GM21367 (cell line): ENCODE data around the gene ZNRD2.
A peak's percentile ranks its signal among the peaks of the same experiment; 100 is the strongest.

Experiments used
- ATAC-seq: cut with Tn5 transposase; IDR thresholded peaks from one replicate; pipeline ENCODE4 v1.9.1; 2021; ENCODE audit not compliant: unreplicated experiment

Gene ZNRD2

DNA sequence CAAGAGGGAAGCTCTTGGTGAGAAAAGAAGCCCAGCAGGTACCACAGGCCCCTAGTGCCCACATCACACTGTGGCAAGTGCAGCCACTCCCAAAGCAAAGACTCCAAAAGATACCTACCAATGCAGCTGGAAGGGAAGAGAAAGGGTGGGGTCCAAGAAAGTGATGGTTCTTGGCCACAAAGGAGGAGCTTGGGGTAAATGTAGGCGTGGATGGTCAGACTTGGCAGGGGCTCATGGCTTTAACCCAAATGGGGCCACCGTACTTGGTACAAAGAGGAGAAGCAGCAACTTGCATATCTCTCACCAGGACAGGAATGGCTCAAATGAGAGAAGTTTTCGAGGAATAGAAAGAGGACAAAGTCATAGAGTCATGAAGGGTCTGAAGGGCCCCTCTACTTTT is 39.0 kb downstream of the ZNRD2 start:
- ATAC-seq, result no peak

DNA sequence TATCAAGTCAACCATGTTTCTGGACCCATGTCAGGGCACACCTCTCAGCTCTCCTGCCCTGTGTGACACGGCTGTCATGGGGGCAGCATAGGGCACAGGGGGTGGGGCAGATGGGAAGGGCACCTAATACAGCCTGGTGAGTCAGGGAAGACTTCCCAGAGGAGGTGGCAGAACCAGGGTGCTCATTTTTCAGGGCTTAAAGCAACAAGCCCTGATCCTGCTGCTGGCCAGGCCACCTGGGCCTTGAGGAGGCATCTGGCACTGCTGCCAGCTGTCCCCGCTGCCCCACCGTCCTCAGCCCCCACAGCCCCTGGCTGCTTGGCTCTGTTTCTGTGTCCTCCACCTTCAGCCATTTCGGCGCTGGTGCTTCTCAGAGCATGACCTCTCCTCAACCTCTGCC is 39.4 kb downstream of the ZNRD2 start:
- ATAC-seq, result no peak

DNA sequence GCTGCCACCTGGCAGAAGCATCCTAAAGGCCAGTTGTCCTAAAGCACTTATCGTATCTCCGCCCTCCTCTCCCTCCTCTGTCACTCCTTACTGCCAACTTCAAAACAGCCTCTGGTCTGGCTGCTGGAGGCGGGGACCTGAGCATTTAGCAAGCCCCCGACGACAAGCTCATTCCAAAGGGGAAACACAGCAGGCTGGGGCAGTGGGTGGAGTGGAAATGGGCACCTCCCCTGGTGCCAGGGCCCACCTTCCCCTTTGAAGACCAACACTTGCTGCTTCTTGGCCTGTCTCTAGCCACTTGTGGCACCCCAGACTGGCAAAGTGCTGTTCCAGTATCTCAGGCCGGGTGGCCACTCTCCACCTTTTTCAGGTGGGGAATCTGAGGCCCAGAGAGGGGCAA is 40.1 kb downstream of the ZNRD2 start:
- no peak for ATAC-seq

DNA sequence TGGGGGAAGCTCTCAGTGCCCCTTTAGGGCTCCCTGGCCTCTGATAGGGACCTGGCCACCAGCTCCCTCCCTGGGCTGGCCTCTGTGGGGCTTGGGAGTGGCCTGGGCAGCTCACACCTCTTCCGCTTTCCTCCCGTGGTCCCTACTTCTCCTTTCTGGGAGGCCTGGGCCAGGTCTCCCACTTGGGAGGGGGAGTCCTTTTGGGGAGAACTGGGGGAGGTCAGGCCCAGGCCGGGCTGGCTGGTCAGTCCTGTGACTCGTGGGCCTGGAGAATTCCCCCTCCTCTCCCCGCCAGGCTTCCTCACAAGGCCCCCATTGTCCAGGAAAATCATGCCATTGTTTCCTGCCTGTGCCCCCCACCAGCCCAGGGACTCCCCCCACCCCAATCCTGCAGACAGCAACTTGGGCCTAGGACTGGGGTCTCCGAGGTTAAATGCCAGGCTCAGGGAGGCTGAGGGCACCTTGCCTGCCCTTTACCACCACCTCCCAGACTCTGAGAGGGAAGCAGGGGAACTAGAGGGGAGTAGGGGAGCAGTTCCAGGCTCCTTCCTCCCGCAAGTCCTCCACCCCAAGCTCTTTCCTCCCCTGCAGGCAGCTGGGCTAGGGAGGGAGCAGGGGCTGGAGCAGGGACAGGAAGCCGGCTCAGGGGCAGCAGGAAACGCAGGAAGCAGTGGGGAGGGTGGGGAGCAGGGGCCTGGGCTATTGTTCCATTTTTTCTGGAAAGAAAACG is 40.9 kb downstream of the ZNRD2 start:
- no peak for ATAC-seq

- ATAC-seq, result no peak
These were observed 41.7 kb downstream of the ZNRD2 start for GRCh38 chr11:65611758-65612603.

GRCh38 chr11:65612691-65613090 is 42.4 kb downstream of the ZNRD2 start:
- ATAC-seq, result no peak

- ATAC-seq, result no peak
These were observed 43.0 kb downstream of the ZNRD2 start for GRCh38 chr11:65613091-65613928.

DNA sequence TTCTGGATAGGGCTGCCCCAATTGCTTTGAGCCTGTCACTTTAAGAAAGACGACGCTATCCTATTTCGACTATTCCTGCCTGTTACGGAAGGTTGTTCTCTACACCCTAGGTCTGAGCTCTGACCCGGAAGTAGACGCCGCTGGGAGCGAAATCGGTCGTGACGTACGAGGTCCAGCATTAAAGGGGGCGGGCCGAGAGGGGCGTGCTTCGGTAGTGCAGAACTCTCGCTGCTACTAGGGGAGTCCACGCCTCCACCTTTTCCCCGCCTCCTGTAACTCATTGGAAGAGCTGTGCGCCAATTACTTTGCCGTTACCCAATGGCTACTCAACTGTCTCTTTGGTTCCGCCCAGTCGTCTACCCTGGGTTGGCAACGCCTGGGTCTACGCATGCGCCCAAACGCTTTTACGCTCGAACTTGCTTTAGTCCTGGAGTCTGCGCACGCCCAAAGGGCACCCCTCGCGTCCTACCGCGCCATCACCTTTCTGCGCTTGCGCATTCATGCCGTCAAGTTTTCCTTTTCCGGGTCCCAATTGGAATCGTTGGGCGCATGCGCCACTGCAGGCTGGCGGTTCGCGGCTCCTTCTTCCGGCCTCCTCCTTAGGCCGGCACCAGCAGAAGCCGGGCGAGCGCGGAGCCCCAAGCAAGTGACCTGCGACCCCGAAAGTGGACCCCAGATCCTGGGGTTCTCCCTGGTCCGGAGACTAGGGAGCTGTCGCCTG is 45.1 kb downstream of the ZNRD2 start, which contains the start of gene PCNX3:
PCNX3 (plus strand) TSS at position 548 of the 721 bp plus-strand sequence. CDS start 536 bp downstream, outside the sequence.
- ATAC-seq, result peak; percentile 62

- no peak for ATAC-seq
These were observed 45.8 kb downstream of the ZNRD2 start for GRCh38 chr11:65615950-65616574.

GRCh38 chr11:65616575-65617001 is 46.3 kb downstream of the ZNRD2 start:
- no peak for ATAC-seq

DNA sequence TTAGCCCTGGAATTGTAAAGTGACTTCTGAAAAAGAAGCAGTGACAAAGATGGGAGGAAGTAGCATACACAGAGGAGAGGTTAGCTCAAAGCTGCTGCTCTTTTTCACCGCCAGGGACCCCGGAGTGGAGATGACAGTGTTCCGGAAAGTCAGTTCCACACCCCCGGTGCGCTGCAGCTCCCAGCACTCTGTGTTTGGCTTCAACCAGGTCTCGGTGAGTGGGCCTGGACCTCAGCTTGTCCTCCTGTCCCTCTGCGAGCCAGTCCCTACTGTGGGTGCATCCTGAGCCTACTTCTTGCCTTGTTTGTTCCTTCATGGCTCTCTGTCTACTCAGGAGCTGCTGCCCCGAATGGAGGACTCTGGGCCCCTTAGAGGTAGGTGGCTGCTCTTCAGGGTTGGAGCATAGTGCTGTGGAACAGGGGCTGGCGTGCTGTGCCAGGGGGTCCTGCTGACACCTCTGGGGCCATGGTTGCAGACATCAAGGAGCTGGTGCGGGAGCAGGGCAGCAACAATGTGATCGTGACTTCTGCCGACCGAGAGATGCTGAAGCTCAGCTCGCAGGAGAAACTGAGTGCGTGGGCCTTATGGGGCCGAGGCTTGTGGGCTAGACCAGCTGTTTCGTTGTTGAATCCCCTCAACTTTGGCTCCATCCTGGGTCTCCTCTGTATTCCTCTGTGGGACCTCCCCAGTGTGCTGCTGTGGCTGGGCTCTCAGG is 47.0 kb downstream of the ZNRD2 start:
- ATAC-seq, result no peak

- no peak for ATAC-seq
These were observed 47.9 kb downstream of the ZNRD2 start for GRCh38 chr11:65617990-65618751.

DNA sequence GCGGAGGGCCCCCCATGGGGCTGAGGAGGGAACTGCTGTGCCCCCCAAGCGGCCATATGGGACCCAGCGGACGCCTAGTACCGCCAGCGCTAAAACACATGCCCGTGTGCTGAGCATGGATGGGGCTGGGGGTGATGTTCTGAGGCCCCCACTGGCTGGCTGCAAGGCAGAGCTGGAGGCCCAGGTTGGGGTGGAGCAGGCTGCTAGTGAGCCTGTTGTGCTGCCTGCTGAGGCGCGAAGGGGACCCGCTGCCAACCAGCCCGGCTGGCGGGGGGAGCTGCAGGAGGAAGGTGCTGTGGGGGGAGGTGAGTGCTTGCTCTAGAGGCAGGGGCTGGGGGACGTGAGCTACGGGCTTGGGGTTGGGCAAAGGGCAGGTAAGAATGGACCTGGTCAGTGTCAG is 48.5 kb downstream of the ZNRD2 start:
- no peak for ATAC-seq

DNA sequence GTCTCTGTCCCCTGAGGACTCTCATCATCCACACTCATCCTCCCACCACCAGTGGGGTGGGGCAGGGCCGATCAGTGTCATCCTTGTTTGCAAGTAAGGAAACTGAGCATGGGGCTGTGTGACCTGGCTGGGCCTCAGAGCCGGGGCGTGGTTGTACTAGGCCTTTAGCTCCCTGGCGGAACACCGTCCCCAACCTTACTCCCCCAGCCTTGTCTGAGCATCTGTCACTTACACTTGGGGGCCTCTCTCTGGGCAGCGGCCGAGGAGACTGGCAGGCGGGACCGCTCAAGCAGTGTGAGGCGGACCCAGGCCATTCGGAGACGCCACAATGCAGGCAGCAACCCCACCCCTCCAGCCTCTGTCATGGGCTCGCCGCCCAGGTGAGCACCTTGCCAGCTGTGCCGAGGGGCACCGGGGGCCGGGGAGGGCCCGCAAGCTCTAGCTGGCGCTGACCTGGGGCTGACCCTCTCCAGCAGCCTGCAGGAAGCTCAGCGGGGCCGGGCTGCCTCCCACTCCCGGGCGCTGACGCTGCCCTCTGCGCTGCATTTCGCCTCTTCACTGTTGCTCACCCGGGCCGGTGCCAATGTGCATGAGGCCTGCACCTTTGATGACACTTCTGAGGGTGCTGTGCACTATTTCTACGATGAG is 49.1 kb downstream of the ZNRD2 start:
- ATAC-seq, result no peak

GRCh38 chr11:65620666-65621065 is 50.4 kb downstream of the ZNRD2 start:
- no peak for ATAC-seq

- ATAC-seq, result no peak
These were observed 51.2 kb downstream of the ZNRD2 start for GRCh38 chr11:65621460-65621859.
